ENCODE results near the gene GAB4. TPM values are rescaled to one million over a fixed set of nuclear protein-coding genes. Genes with fewer than 3 reads are reported as not detected.

The GAB4 gene
- total and polyA plus RNA-seq, 2 of the 4 experiments (the other 2 are of a cell fraction), result not detected

GRCh38 chr22:16987822-16988221, 20.2 kb downstream of the GAB4 start:
- H4K91ac ChIP-seq (ENCODE audit: insufficient read depth, low read depth, low read length), result no peak overlapping the region
- WGBS, 2 experiments (ENCODE audit: extremely low coverage in 2 of 2, insufficient read length in 1 of 2), result no CpG with 5 or more reads among the region's 7 CpGs
- H3K56ac ChIP-seq (ENCODE audit: extremely low read depth, insufficient read depth, low read length), result no peak overlapping the region
- no peak overlapping the region for H2BK120ac ChIP-seq (ENCODE audit: low read depth, low read length)
- H3K4ac ChIP-seq (ENCODE audit: low read depth, low read length), result no peak overlapping the region
- ATAC-seq (ENCODE audit: low read depth) (no peak), DNase-seq (no peak)
- H4K8ac ChIP-seq (ENCODE audit: low read depth in 2 of 2, low read length in 2 of 2), result no peak overlapping the region
- H2AK9ac ChIP-seq (replicated peaks; ENCODE audit: low read depth, low read length, poor library complexity), result no peak overlapping the region
- in situ Hi-C loops (cut with MboI; ENCODE audit: low sequenced_read_pairs), result no loop called here
- no peak overlapping the region for H2BK20ac ChIP-seq (ENCODE audit: low read depth, low read length)
- no peak overlapping the region for H2AK5ac ChIP-seq (ENCODE audit: low read depth, low read length)
- H2AFZ ChIP-seq (replicated peaks; ENCODE audit: low read length, poor library complexity), result no peak overlapping the region
- no peak overlapping the region for H3K4me3 ChIP-seq (ENCODE audit: insufficient read depth, low read depth, low read length)
- no peaks in the 10 kb centered on the region for H3K9me1 ChIP-seq (ENCODE audit: insufficient read depth, low read length)
- no peak overlapping the region for H3K4me2 ChIP-seq (ENCODE audit: low read depth, low read length)
- ChIA-PET CTCF (no interaction called here), POLR2A (ENCODE audit: unreplicated experiment) (no interaction called here)
- H3K23ac ChIP-seq (ENCODE audit: low read depth, low read length), result no peak overlapping the region
- H3K9me3 ChIP-seq (ENCODE audit: control insufficient read depth, insufficient read depth, low read length), result peaks cover 12% of the 10 kb centered on the region; the same call in 1 of the 2 replicates
- H3K4me1 ChIP-seq (ENCODE audit: control insufficient read depth, insufficient read depth, low read length), result no peaks in the 10 kb centered on the region
- H3K9ac ChIP-seq (ENCODE audit: low read depth, low read length), result no peak overlapping the region
- H4K5ac ChIP-seq (ENCODE audit: low read depth, low read length), result no peak overlapping the region
- H3K79me1 ChIP-seq (ENCODE audit: low read depth in 1 of 2, low read length in 2 of 2), result no peaks in the 10 kb centered on the region
- no peaks in the 10 kb centered on the region for H4K20me1 ChIP-seq (ENCODE audit: insufficient read depth, low read length)
- intact Hi-C loops (cut with micrococcal nuclease), result no loop called here
- no peak overlapping the region for H3K14ac ChIP-seq (replicated peaks; ENCODE audit: low read depth, low read length)
- H3K27ac ChIP-seq (ENCODE audit: insufficient read depth, low read length), result no peak overlapping the region
- no peaks in the 10 kb centered on the region for H3K27me3 ChIP-seq (ENCODE audit: control insufficient read depth, insufficient read depth, low read length)
- no peak overlapping the region for H2BK15ac ChIP-seq (ENCODE audit: low read depth, low read length)
- H3K36me3 ChIP-seq (ENCODE audit: control insufficient read depth, insufficient read depth, low read length), result no peaks in the 10 kb centered on the region
- H3K18ac ChIP-seq (ENCODE audit: low read depth, low read length), result no peak overlapping the region
- TF ChIP-seq, protein P1, sequence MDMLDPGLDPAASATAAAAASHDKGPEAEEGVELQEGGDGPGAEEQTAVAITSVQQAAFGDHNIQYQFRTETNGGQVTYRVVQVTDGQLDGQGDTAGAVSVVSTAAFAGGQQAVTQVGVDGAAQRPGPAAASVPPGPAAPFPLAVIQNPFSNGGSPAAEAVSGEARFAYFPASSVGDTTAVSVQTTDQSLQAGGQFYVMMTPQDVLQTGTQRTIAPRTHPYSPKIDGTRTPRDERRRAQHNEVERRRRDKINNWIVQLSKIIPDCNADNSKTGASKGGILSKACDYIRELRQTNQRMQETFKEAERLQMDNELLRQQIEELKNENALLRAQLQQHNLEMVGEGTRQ (IDR thresholded peaks at IDR 0.05; ENCODE audit: low read depth, low read length), result no peak
- no peak for TF ChIP-seq POLR2A (IDR thresholded peaks at IDR 0.05; ENCODE audit: low read depth, low read length)
- no peak for TF ChIP-seq RCOR1 (IDR thresholded peaks at IDR 0.05; ENCODE audit: insufficient replicate concordance, low read length)
- TF ChIP-seq, protein P2, sequence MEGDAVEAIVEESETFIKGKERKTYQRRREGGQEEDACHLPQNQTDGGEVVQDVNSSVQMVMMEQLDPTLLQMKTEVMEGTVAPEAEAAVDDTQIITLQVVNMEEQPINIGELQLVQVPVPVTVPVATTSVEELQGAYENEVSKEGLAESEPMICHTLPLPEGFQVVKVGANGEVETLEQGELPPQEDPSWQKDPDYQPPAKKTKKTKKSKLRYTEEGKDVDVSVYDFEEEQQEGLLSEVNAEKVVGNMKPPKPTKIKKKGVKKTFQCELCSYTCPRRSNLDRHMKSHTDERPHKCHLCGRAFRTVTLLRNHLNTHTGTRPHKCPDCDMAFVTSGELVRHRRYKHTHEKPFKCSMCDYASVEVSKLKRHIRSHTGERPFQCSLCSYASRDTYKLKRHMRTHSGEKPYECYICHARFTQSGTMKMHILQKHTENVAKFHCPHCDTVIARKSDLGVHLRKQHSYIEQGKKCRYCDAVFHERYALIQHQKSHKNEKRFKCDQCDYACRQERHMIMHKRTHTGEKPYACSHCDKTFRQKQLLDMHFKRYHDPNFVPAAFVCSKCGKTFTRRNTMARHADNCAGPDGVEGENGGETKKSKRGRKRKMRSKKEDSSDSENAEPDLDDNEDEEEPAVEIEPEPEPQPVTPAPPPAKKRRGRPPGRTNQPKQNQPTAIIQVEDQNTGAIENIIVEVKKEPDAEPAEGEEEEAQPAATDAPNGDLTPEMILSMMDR (conservative IDR thresholded peaks at IDR 0.05; ENCODE audit: low read depth, low read length), result no peak
- no peak for TF ChIP-seq BHLHE40 (IDR thresholded peaks at IDR 0.05; ENCODE audit: low read depth, low read length)
- no peak for TF ChIP-seq CHD1 (IDR thresholded peaks at IDR 0.05; ENCODE audit: low read depth, low read length)
- no peak for TF ChIP-seq FOS (IDR thresholded peaks at IDR 0.05; ENCODE audit: low read depth, low read length)
- no peak for TF ChIP-seq MAFK (IDR thresholded peaks at IDR 0.05; ENCODE audit: low read depth, low read length)
- TF ChIP-seq MXI1 (IDR thresholded peaks at IDR 0.05; ENCODE audit: borderline replicate concordance, low read depth, low read length), result no peak
- TF ChIP-seq MAZ (IDR thresholded peaks at IDR 0.05; ENCODE audit: borderline replicate concordance, low read depth, low read length), result no peak
- no peak for TF ChIP-seq CEBPB (IDR thresholded peaks at IDR 0.05; ENCODE audit: low read depth, low read length)
- TF ChIP-seq RAD21 (IDR thresholded peaks at IDR 0.05; ENCODE audit: low read length), result no peak
- BruUV-seq (replicated peaks), result no TSS peak
- no peak overlapping the region for H2BK5ac ChIP-seq (ENCODE audit: low read depth, low read length, poor library complexity, severe bottlenecking)
- dilution Hi-C loops (cut with HindIII; ENCODE audit: low sequenced_read_pairs, unreplicated experiment), result no loop called here

All from IMR-90 (cell line).